Suppressor macrophage (primary cell): ENCODE data around the gene DRAM1.
"Not testable (repeated sequence)": the region's sequence is repeated elsewhere in the genome, so short reads cannot be mapped to it uniquely, and the experiment has no call there.

Experiments used
- DNase-seq, 4 experiments: peaks; one replicate each; pipeline ENCODE4 v3.0.0-alpha.2; 2020 to 2022

DRAM1 gene

DNA sequence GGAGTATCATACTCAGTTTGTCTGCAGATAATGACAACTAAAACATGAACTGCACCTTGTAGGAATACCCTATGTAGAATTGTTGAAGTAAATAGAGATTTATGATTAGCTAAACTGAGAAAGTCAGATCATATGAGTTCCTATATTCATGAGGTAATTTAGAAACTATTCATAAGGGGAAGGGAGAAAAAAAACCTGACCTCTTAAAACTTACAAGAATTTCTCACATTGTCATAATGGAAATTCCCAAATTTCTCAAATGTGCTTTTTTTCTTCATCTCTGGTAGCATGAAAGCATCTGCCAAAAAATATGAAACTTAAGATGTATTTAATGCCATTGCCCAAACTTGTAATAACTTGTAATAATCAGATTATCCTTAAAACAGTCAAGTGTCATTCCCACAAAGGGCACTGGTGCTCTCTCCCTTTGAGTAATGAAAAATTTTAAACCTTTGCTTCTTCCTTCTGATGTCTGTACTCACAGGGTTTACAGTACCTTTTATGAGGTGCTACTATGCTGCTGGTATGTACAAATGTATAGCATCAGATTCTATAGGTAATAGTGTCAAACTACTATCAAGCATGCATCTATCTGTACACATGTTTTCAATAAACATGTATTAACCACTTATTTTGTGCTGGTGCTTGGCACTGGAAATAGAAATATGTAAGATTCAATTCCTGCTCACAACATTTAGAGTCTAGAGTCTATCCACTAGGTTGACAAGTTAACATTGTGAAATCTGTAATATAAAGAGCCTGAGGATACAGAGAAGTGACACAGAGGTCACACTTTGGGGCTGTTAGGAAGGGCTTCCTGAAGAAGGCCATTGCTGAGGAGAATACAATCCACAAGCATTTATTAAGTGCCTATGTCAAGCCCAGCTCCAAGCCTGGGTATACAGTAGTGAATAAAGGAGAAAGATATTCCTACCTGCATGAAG lies 17.4 kb upstream of the DRAM1 start:
- DNase-seq, result peak in 3 of 4 experiments; percentile 48 to 84 (median 84)

DNA sequence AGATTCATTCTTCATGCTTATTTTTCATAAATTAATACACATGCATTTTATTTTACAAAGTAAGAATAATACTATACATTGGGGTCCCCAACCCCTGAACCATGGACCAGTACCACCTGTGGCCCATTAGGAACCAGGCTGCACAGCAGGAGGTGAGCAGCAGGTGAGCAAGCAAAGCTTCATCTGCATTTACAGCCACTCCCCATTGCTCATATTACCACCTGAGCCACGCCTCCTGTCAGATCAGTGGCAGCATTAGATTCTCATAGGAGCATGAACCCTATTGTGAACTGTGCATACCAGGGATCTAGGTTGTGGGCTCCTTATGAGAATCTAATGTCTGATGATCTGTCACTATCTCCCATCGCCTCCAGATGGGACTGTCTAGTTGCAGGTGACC lies 15.7 kb upstream of the DRAM1 start:
- DNase-seq, result not testable (repeated sequence)

DNA sequence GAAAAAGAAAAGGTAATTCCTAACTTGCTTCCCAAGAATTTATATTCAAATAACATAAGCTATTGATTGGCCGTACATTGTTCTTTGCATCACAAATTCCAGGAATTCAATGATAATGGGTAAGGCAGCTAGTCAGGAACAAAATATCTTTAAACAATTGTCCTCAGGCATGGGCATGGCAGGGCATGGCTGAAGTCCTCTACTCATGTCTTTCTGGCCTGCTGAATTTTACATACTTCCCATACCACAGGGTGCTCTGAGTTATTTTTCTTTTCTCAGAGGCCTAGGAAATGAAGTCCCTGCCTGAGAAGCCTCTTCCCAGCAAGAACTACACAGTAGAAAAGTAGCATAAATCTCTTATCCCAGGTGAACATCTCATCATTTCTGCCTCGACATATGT lies 15.1 kb upstream of the DRAM1 start:
- DNase-seq, result no peak

DNA sequence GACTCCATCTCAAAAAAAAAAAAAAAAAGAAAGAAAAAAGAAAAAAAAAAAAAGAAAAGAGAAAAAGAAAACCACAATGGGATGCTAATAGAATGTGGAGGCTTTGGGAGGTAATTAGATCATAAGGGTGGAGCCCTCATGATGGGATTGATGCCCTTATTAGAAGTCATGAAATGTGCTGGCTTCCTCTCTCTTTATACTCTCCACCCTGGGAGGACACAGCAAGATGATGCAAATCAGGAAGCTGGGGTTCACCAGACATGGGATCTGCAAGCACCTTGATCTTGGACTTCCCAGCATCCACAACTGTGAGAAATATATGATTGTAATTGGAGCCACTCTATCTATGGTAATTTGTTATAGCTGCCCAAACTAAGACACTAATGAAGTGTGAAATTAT lies 13.4 kb upstream of the DRAM1 start:
- peak in 3 of 4 experiments; percentile 51 to 55 (median 52) for DNase-seq

DNA sequence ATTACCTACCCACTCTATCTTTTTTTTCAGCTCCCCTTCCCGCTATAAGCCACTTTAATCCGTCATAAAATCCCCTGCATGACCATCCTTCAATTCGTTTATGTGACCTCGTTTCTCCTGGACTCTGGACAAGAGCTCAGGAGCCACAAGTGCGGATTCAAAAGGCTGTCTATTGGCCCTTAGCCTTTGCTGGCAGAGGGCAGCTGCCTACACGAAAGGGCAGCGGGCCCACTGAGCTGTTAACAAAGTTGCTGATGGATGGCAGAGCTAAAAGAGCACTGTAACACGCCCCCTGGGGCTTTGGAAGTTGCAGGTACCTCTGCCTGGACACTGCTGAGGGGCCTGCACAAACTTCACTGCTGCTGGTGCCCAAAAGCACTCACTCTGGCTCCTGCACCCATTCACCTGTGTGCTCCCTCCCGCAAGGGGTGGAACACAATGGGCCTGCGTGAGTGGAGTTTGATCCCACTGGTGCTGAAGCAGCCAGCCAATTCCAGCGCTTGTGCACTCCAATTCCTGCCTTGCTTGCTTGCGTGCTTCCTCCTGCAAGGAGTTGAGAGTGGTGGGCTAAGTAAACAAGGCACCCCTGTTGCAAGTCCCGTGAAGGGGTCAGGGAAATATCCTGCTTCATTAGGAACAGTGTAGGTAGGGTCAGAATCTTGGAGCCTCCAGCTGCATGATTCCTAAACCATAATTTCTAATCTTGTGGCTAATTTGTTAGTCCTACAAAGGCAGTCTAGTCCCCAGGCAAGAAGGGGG lies 10.6 kb upstream of the DRAM1 start:
- DNase-seq, result no peak

DNA sequence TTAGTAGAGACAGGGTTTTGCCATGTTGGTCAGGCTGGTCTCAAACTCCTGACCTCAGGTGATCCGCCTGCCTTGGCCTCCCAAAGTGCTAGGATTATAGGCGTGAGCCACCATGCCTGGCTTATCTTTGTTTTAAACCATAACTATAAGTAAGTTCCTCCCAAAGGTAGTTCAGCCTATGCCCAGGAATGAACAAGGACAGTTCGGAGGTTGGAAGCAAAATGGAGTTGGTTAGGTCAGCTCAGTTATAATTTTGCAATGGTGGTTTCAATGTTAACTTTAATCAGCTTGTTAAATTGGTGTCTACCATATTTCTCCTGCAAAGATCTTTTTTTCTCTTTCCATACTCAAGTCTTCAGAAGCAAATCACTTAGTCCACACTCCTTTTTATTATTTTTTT lies 9.8 kb upstream of the DRAM1 start:
- DNase-seq, result not testable (repeated sequence)

DNA sequence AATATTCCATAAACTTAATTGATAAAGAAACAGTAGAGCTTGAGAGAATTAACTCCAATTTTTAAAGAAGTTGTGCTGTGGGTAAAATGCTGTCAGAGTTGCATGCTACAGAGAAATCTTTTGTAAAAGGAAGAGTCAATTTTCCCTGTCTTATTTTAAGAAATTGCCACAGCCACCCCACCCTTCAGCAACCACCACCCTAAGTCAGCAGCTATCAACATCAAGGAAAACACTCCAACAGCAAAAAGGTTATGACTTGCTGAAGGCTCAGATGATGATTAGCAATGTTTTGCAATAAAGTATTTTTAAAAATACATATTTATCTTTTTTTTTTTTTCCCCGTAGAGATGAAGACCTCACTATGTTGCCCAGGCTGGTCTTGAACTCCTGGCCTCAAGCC lies 6.5 kb upstream of the DRAM1 start:
- peak in 3 of 4 experiments; percentile 37 to 50 (median 48) for DNase-seq

DNA sequence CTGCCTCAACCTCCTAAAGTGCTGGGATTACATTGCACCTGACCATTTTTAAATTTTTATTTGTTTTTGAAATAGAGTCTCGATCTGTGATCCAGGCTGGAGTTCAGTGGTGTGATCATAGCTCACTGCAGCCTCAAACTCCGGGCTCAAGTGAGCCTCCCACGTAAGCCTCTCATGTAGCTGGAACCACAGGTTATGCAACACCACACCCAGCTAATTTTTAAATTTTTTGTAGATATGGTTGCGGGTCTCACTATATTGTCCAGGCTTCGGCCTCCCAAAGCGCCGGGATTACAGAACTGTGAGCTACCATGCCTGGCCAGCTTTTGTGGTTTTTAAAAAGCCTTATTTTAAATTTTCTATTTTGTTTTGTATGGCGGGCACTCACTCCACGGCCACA lies 2.2 kb upstream of the DRAM1 start:
- DNase-seq, result peak in 3 of 4 experiments; percentile 53 to 63 (median 59)

DNA sequence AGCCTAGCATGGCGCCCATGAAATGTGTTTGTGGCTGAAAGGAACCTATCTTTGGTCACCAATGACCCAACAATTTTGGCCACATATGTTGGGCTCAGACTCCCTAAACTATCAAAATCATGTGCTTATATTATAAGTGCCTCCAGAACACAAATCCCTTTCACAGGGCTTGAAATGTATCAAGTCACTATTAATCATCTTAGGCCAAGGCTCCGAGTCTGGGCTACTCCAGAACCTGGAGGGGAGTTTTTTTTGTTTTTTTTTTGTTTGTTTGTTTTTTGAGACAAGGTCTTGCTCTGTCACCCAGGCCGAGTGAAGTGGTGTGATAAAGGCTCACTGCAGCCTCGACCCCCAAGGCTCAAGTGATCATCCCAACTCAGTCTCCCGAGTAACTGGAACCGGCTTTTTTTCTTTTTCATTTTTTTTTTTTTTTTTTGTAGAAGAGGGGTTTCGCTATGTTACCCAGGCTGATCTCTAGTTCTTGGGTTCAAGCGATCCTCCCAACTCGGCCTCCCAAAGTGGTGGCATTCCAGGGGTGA lies 989 bp upstream of the DRAM1 start:
- DNase-seq, result peak in 1 of 4 experiments; percentile 15

DNA sequence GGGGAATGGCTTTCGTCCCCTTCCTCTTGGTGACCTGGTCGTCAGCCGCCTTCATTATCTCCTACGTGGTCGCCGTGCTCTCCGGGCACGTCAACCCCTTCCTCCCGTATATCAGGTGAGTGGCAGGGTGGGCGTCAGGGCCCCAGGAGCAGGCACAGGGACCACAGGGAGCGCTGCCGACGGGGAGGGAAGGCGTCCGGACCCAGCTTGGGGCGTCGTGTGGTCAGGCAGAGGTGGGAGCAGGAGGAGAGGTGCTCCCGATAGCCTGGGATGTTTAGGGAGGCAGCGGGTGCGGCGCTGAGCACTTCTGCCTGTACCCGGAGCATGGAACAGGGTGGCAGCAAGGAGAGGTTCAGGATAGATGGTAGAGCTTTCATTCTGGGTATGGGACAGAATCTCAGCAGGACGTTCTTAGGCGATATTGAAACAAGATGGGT lies 444 bp downstream of the DRAM1 start:
- peak in 2 of 4 experiments; percentile 25 to 37 for DNase-seq

DNA sequence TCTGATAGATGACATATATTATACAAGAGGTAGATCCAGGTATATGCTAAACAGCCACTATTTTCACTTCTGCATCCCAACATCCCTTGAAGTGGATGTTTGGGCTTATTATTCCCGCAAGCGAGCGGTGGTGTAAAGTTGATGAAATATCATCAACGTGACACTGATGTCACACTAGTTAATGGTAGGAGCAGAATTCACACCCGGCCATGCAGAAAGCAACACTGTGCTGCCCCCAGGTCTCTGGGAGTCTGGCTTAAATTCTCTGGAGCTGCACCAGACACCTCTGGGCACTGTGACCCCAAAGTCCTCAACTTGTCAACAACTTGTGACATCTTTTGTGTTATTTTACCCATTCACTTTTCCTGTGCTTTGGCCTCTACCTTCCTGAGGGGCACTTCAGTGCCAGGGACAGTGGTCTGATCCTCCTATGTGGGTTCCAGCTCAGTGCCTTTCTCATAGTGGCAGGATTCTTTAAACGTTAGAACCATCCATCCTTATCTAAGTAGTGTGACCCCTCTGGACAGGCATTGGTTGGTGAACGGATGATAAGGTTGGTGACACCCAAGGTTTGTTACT lies 952 bp downstream of the DRAM1 start:
- peak; percentile 59 to 73 (median 68) for DNase-seq

DNA sequence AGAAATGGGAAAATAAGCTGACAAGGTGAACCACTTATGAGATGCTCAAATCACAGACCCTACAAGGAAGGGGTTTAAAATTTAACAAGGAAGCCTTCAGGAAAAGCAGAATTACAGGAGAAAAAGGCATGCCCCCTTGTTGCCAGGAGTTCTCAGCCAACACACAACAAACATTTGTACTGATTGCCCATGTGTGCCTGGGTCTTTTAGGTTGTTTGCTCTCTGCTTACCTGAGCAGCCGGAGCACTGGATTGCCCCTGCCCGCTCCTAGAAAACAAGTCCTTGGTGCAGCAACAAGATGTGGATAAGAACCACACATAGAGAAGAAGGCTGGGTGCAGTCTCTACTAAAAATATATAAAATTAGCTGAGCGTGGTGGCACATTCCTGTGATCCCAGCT lies 3.4 kb downstream of the DRAM1 start:
- DNase-seq, result no peak

DNA sequence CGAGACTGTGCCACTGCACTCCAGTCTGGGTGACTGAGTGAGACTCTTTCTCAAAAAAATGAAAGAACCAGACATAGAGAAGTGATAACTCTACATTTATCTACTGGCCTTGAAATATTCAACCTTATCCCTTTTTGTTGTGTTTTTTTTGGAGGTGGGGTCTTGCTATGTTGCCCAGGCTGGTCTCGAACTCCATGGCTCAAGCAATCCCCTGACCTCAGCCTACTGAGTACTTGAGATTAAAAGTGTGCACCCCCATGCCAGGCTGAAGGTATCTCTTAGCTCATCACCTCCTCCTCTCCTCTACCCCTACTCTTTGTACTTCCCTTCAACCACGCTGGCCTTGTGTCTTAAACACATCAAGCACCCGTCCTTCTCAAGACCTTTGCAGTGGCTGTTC lies 3.8 kb downstream of the DRAM1 start:
- no peak for DNase-seq

DNA sequence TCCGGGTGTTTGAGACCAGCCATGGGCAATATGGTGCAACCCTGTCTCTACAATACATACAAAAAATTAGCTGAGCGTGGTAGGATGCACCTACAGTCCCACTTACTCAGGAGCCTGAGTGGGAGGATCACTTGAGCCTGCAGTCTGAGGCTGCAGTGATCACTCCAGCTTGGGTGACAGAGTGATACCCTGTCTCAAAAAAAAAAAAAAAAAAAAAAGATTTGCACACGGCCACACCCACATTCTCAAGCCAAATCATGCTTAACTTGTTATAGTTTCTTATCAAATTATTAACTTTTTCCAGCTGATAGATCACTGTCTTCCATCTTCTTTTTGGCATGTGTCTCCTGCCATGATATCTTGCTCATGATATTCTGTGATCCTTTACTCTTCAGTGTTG lies 6.8 kb downstream of the DRAM1 start:
- DNase-seq, result no peak

DNA sequence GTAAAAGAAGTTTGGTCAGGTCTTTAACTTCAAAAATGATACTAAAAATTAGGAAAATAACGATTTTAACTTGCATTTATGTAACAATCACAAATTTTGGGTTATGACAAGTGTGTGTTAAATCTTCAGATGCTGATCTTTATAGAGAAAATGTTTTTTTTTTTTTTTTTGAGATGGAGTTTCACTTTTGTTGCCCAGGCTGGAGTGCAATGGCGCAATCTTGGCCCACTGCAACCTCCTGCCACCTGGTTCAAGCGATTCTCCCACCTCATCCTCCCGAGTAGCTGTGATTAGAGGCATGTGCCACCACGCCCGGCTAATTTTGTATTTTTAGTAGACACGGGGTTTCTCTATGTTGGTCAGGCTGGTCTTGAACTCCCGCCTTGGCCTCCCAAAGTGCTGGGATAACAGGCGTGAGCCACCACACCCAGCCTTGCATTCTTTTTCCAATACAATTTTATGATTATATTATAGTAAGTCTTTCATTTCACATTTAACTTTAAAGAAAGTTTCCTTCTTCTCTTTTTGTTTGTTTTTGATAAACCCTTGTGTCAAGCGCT lies 7.5 kb downstream of the DRAM1 start:
- not testable (repeated sequence) for DNase-seq

DNA sequence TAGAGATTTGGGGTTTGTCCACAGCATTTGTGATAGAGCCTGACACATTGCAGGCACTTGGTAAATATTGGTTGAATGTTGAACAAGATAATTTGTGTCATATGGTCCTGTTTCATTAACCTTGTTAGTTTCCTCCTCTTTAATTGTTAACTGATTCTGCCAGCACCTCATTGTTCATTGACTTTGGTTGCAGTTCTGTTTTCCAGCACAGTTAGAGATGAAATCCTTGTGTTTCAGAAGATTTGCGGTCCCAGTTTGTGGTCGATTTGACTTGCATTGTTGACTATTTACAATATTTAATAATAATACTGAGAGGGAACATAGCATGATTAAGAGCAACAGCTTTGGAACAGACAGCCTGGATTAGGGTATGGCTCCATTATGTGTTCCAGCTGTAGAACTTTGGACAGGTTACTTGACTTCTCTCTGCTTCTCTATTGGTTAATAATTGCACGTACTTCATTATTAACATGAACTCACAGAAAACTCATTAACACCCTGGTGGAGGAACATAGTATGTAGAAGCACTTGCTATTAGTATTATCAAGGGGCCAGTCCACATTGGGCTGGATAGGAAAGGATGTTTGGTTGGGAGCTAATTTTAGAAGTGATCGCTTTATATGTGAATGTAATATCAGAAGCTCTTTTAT lies 8.7 kb downstream of the DRAM1 start:
- DNase-seq, result no peak

DNA sequence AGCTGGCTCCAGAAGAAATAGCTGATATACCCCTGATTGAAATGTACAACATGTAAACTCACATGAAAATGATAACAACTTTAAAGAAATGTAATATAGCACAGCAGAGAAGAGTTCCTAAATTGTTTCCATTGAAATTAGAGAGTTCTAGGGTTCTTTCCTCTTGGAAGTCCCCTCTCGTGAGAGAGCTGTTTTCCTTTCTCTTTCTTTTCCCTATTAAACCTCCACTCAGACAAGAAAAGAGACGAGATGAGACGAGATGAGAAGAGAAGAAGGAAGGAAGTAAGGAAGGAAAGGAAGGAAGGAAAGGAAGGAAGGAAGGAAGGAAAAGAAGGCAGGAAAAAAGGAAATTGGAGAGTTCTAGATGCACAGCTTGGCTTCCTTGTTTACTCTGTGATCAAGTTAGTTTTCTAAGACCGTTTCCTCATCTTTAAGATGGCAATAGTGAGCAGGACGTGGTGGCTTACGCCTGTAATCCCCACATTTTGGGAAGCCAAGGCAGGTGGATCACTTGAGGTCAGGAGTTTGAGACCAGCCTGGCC lies 11.9 kb downstream of the DRAM1 start:
- DNase-seq, result peak in 2 of 4 experiments; percentile 22 to 39

DNA sequence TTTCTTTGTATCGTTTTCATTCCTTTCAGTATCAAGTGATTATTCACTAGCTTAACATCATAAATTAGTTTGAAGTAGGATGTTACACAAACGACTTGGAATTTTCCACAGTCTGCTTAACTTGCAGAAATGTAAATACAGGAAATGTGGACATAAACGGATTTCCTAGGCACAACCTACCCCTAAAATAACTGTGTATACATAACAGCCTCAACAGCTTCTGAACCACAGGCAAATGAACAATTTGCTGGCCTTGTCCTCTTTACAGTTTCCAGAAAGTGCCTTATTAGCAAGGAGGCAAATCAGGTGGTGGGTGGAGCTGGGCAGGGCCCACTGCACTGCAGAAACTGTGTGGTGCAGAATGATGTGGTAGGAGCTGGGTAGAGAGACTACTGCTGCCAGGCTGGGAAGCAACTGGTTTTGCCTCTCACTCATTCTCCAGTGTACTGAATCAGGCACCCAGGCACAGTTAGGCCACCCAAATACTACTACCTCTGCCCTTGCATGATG lies 14.1 kb downstream of the DRAM1 start:
- peak; percentile 55 to 82 (median 70) for DNase-seq

DNA sequence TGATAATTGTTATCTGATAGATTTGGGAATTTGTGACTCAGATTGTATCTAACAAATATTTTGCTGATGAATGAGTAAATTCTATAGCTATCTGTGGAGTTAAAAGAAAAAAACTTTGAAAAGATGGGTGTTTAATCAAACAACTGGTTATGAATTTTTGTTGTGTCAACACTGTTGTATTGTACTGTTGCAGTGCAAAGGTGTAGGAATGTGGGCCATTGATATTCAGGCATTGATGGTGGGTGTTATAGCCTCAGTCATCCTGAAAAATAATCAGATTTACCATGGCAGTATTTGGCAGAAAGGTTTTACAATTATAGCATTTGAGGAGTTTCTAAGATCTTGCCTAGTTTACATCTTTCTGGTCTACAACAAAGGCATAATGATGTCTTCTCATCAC lies 15.4 kb downstream of the DRAM1 start:
- DNase-seq, result no peak

DNA sequence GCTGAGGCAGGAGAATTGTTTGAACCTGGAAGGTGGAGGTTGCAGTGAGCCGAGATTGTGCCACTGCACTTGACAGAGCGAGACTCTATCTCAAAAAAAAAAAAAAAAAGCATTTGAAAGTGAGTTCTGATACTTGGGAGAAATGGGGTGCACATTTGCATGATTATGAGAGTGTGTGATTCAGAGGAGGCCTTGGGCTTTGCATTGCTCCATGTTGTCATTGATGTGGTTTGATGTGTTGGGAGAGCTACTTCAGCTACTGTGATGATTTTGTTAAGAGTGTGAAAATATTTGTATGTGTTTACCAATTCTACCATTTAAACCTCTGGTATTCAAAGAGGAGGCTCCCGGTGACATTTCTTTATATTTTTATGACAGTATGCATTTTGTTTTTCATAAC lies 24.4 kb downstream of the DRAM1 start:
- DNase-seq, result no peak

DNA sequence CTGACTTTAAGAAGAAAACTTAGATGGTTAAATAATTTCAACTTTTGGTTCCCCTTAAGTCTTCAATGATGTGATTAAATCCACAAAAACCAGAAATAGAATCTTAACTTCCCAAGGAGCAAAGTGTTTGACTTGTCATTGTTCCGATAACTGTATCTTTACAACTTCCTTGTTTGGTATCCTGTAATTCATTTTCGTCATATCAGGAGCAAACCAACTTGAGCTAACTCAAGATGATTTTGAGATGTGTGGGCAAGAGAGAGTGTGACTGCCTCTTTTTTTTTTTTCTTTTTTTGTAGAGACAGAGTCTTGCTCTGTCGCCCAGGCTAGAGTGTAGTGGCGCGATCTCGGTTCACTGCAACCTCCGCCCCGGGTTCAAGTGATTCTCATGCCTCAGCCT lies 25.3 kb downstream of the DRAM1 start:
- DNase-seq, result peak; percentile 36 to 89 (median 61)
